NCI-H1048 (cell line): ENCODE data around the gene LHX2.

ENCODE experiments used
- DNase-seq: peaks from one replicate; lab custom pipeline; 2025; lab: John Stamatoyannopoulos, UW

Gene LHX2

GRCh38 chr9:124000161-124000783 is 11.3 kb upstream of the LHX2 start:
- DNase-seq = no peak

GRCh38 chr9:124000784-124001457 is 10.6 kb upstream of the LHX2 start:
- DNase-seq = no peak

GRCh38 chr9:124001458-124001799 is 10.1 kb upstream of the LHX2 start:
- no peak for DNase-seq

- no peak for DNase-seq
These were observed 9.6 kb upstream of the LHX2 start for GRCh38 chr9:124001866-124002525.

GRCh38 chr9:124003636-124004349 is 7.8 kb upstream of the LHX2 start:
- DNase-seq = no peak

GRCh38 chr9:124004593-124004992 is 7.0 kb upstream of the LHX2 start:
- DNase-seq = no peak

GRCh38 chr9:124005029-124005771 is 6.4 kb upstream of the LHX2 start:
- DNase-seq = no peak

- no peak for DNase-seq
These were observed 4.9 kb upstream of the LHX2 start for GRCh38 chr9:124006448-124007361.

GRCh38 chr9:124007565-124008302 is 3.8 kb upstream of the LHX2 start:
- no peak for DNase-seq

- DNase-seq = no peak
These were observed 3.3 kb upstream of the LHX2 start for GRCh38 chr9:124008303-124008693.

- no peak for DNase-seq
These were observed 2.7 kb upstream of the LHX2 start for GRCh38 chr9:124008694-124009530.

GRCh38 chr9:124009531-124010217 is 1.9 kb upstream of the LHX2 start:
- no peak for DNase-seq

- no peak for DNase-seq
These were observed 1.3 kb upstream of the LHX2 start for GRCh38 chr9:124010303-124010664.

- DNase-seq = no peak
These were observed 775 bp upstream of the LHX2 start for GRCh38 chr9:124010665-124011321.

- no peak for DNase-seq
These were observed 1.1 kb downstream of the LHX2 start for GRCh38 chr9:124012368-124013301.

- no peak for DNase-seq
These were observed 2.0 kb downstream of the LHX2 start for GRCh38 chr9:124013309-124014210.
